Cardiac muscle cell (in vitro differentiated cells and primary cell): ENCODE data around the gene ZNF787. TPM values are rescaled to one million over a fixed set of nuclear protein-coding genes. Genes with fewer than 3 reads are reported as not detected.

Source experiments
- DNase-seq, 2 donors: peaks; one replicate each; pipeline versions ENCODE4 v3.0.0 to v3.0.0-alpha.2; 2010 to 2017; ENCODE audit warnings: low read depth in 1 of 2, low spot score in 1 of 2
- H3K27ac ChIP-seq: fragments of 200-600 bp; sonication (generic); 2 replicates; pipeline ENCODE4 v1.5.1; 2016
- H3K27me3 ChIP-seq: fragments of 200-600 bp; sonication (generic); 2 replicates; pipeline ENCODE4 v1.6.0; 2016; ENCODE audit warnings: control low read depth
- H3K36me3 ChIP-seq: fragments of 200-600 bp; sonication (generic); 2 replicates; pipeline ENCODE4 v1.5.1; 2016; ENCODE audit warnings: control low read depth
- H3K4me1 ChIP-seq: fragments of 200-600 bp; sonication (generic); 2 replicates; pipeline ENCODE4 v1.8.1; 2017; ENCODE audit warnings: low read depth, mild to moderate bottlenecking, mixed run types
- H3K4me3 ChIP-seq: fragments of 200-600 bp; sonication (generic); 2 replicates; pipeline ENCODE4 v1.5.1; 2016; ENCODE audit warnings: mild to moderate bottlenecking
- H3K9me3 ChIP-seq: fragments of 200-600 bp; sonication (generic); 2 replicates; pipeline ENCODE4 v1.5.1; 2017; ENCODE audit warnings: low read depth, mild to moderate bottlenecking, control low read depth
- CTCF ChIP-seq: IDR thresholded peaks from 2 replicates; pipeline ENCODE4 v1.5.1; 2012; ENCODE audit warnings: low read depth, mild to moderate bottlenecking, low read length
- polyA plus RNA-seq: library from polyadenylated mRNA; unstranded; fragments of >200 nt; fragmentation: Nextera tagmentation; extraction: Ambion mirVana; gene quantifications from 2 replicates; pipeline ENCODE4 v1.2.1, GENCODE V29; 2016
- total RNA-seq: library from RNA; depleted of rRNA; stranded (reverse); fragments of >200 nt; gene quantifications from 2 replicates; pipeline ENCODE4 v1.2.3, GENCODE V29; 2016

Gene ZNF787
- total and polyA plus RNA-seq, 2 experiments from 2014 or later = 29.2 to 45.5 TPM

GRCh38 chr19:56138069-56138468 lies 17.0 kb upstream of the ZNF787 start:
- Histone ChIP-seq H3K27me3 (no peaks in the 10 kb centered on the region), H3K4me1 (peaks cover 4% of the 10 kb centered on the region), H3K27ac (no peak overlapping the region), H3K36me3 (no peaks in the 10 kb centered on the region), H3K9me3 (no peaks in the 10 kb centered on the region), H3K4me3 (no peak overlapping the region)
- DNase-seq = no peak
- TF ChIP-seq CTCF = no peak

GRCh38 chr19:56137405-56137804 lies 16.3 kb upstream of the ZNF787 start:
- Histone ChIP-seq H3K36me3 (no peaks in the 10 kb centered on the region), H3K4me1 (peaks cover 7% of the 10 kb centered on the region), H3K27ac (no peak overlapping the region), H3K4me3 (no peak overlapping the region), H3K9me3 (no peaks in the 10 kb centered on the region), H3K27me3 (no peaks in the 10 kb centered on the region)
- TF ChIP-seq CTCF = no peak
- DNase-seq = no peak

- no peaks in the 10 kb centered on the region for H3K9me3 ChIP-seq
These were observed 15.3 kb upstream of the ZNF787 start for GRCh38 chr19:56136362-56136761.

GRCh38 chr19:56134654-56134921 lies 13.5 kb upstream of the ZNF787 start:
- no peaks in the 10 kb centered on the region for H3K9me3 ChIP-seq
- TF ChIP-seq CTCF = no peak
- no peaks in the 10 kb centered on the region for H3K36me3 ChIP-seq
- no peak overlapping the region for H3K4me3 ChIP-seq
- no peak for DNase-seq
- H3K27ac ChIP-seq = no peak overlapping the region
- no peaks in the 10 kb centered on the region for H3K27me3 ChIP-seq
- peaks cover 12% of the 10 kb centered on the region for H3K4me1 ChIP-seq

More at GRCh38 chr19:56136362-56136761, 15.3 kb upstream of the ZNF787 start:
- no peak for TF ChIP-seq CTCF
- peak overlapping the region; percentile 22 for H3K27ac ChIP-seq
- no peak for DNase-seq
- H3K27me3 ChIP-seq = no peaks in the 10 kb centered on the region
- H3K36me3 ChIP-seq = no peaks in the 10 kb centered on the region
- H3K4me1 ChIP-seq = peaks cover 15% of the 10 kb centered on the region
- H3K4me3 ChIP-seq = no peak overlapping the region

- H3K36me3 ChIP-seq = no peaks in the 10 kb centered on the region
- H3K4me1 ChIP-seq = peaks cover 12% of the 10 kb centered on the region
- DNase-seq = peak in 1 of 2 donors; percentile 49
- H3K27me3 ChIP-seq = no peaks in the 10 kb centered on the region
- no peaks in the 10 kb centered on the region for H3K9me3 ChIP-seq
- no peak overlapping the region for H3K4me3 ChIP-seq
- H3K27ac ChIP-seq = peak overlapping the region; percentile 58
- no peak for TF ChIP-seq CTCF
These were observed 13.0 kb upstream of the ZNF787 start for GRCh38 chr19:56133858-56134653.
